Measurements from ENCODE around the gene PPP2R5A. TPM values are rescaled to one million over a fixed set of nuclear protein-coding genes. Genes with fewer than 3 reads are reported as not detected.
"Not testable (repeated sequence)": the region's sequence is repeated elsewhere in the genome, so short reads cannot be mapped to it uniquely, and the experiment has no call there.

PPP2R5A gene
- total and polyA plus RNA-seq, 2 experiments from 2014 or later = 51.7 to 67.4 TPM

GRCh38 chr1:212297338-212297737 lies 12.1 kb downstream of the PPP2R5A start:
- Histone ChIP-seq H3K36me3 (no peaks in the 10 kb centered on the region), H3K4me1 (ENCODE audit: low read depth) (peaks cover 10% of the 10 kb centered on the region), H3K27me3 (no peaks in the 10 kb centered on the region), H3K4me3 (no peak overlapping the region), H3K9me3 (ENCODE audit: low read depth) (no peaks in the 10 kb centered on the region), H3K27ac (no peak overlapping the region)
- TF ChIP-seq CTCF (IDR thresholded peaks at IDR 0.05; ENCODE audit: low read depth, low read length) = no peak
- DNase-seq (ENCODE audit: low read depth in 1 of 2, low spot score in 1 of 2) = no peak

- Histone ChIP-seq H3K27me3 (no peaks in the 10 kb centered on the region), H3K4me1 (ENCODE audit: low read depth) (peaks cover 11% of the 10 kb centered on the region), H3K27ac (no peak overlapping the region), H3K36me3 (no peaks in the 10 kb centered on the region), H3K9me3 (ENCODE audit: low read depth) (no peaks in the 10 kb centered on the region), H3K4me3 (no peak overlapping the region)
- no peak for TF ChIP-seq CTCF (IDR thresholded peaks at IDR 0.05; ENCODE audit: low read depth, low read length)
- no peak for DNase-seq (ENCODE audit: low read depth in 1 of 2, low spot score in 1 of 2)
These were observed 16.4 kb downstream of the PPP2R5A start for GRCh38 chr1:212301580-212301979.

- no peak overlapping the region for H3K4me3 ChIP-seq
- peak in 1 of 2 donors; percentile 53 for DNase-seq (ENCODE audit: low read depth in 1 of 2, low spot score in 1 of 2)
- H3K9me3 ChIP-seq (ENCODE audit: low read depth) = no peaks in the 10 kb centered on the region
- H3K27ac ChIP-seq = no peak overlapping the region
- H3K27me3 ChIP-seq = no peaks in the 10 kb centered on the region
- H3K36me3 ChIP-seq = no peaks in the 10 kb centered on the region
- TF ChIP-seq CTCF (IDR thresholded peaks at IDR 0.05; ENCODE audit: low read depth, low read length) = no peak
- H3K4me1 ChIP-seq (ENCODE audit: low read depth) = peaks cover 11% of the 10 kb centered on the region
These were observed 17.7 kb downstream of the PPP2R5A start for GRCh38 chr1:212302745-212303383.

- no peak for TF ChIP-seq CTCF (IDR thresholded peaks at IDR 0.05; ENCODE audit: low read depth, low read length)
- H3K36me3 ChIP-seq = no peaks in the 10 kb centered on the region
These were observed 20.1 kb downstream of the PPP2R5A start for GRCh38 chr1:212305342-212305741.

GRCh38 chr1:212305984-212306452 lies 20.8 kb downstream of the PPP2R5A start:
- H3K36me3 ChIP-seq; H3K4me3 ChIP-seq; H3K27me3 ChIP-seq; H3K9me3 ChIP-seq (ENCODE audit: low read depth): not testable (repeated sequence)
- peak in 1 of 2 donors; percentile 39 for DNase-seq (ENCODE audit: low read depth in 1 of 2, low spot score in 1 of 2)
- Histone ChIP-seq H3K27ac (peak overlapping the region; percentile 93), H3K4me1 (ENCODE audit: low read depth) (peaks cover 11% of the 10 kb centered on the region)

More at GRCh38 chr1:212305342-212305741, 20.1 kb downstream of the PPP2R5A start:
- H3K27me3 ChIP-seq = no peaks in the 10 kb centered on the region
- no peak for DNase-seq (ENCODE audit: low read depth in 1 of 2, low spot score in 1 of 2)
- no peak overlapping the region for H3K4me3 ChIP-seq
- H3K27ac ChIP-seq = peak overlapping the region; percentile 93
- no peaks in the 10 kb centered on the region for H3K9me3 ChIP-seq (ENCODE audit: low read depth)
- peaks cover 11% of the 10 kb centered on the region for H3K4me1 ChIP-seq (ENCODE audit: low read depth)

- H3K36me3 ChIP-seq = no peaks in the 10 kb centered on the region
- peaks cover 7% of the 10 kb centered on the region for H3K4me1 ChIP-seq (ENCODE audit: low read depth)
- H3K4me3 ChIP-seq = no peak overlapping the region
- H3K27me3 ChIP-seq = no peaks in the 10 kb centered on the region
- TF ChIP-seq CTCF (IDR thresholded peaks at IDR 0.05; ENCODE audit: low read depth, low read length) = no peak
- no peak for DNase-seq (ENCODE audit: low read depth in 1 of 2, low spot score in 1 of 2)
- H3K27ac ChIP-seq = no peak overlapping the region
- no peaks in the 10 kb centered on the region for H3K9me3 ChIP-seq (ENCODE audit: low read depth)
These were observed 24.8 kb downstream of the PPP2R5A start for GRCh38 chr1:212309967-212310366.

Data from cardiac muscle cell (in vitro differentiated cells and primary cell).